ENCODE results near the gene TBC1D13. TPM values are rescaled to one million over a fixed set of nuclear protein-coding genes. Genes with fewer than 3 reads are reported as not detected.

TBC1D13 gene
- total and polyA plus RNA-seq, 7 experiments from 2014 or later: 18.6 to 43.5 (median 24.9) TPM

DNA sequence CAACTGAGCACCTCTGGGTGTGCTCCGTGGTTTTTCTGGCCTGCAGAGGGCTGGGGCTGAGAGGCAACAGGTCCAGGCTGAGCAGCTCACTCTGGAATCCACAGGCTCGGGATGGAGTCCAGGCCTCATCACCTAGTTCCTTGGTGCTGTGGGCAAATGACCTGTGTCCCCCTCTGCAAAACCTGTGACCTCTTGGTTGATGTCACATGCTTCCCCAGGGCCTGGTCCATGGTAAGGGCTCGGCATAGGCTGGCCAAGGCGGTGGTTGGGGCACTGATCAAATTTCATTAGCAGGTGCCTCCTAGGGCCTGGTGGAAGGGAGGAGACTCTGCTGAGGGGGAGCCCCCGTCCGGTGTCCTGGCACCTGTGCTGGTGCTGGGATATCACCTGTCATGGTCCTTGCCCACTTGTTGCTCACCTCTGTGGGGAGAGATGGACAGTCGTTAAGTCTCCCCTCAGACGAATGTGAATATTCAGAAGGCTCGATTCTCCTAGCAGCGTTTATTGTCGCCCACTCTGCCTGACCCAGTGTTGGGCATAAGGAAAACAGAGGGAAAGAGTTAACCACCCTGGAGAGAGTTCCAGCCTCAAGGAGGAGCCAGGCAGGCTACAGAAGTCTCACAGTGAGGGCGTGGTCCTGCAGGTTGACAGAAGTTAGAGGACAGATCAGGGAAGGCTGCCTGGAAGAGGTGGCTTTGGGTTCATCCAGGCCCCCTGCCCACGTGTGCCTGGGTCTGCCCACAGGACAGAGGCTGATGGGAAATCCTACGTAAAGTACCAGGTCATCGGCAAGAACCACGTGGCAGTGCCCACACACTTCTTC lies 34.7 kb downstream of the TBC1D13 start:
- peaks cover 0 to 10% (median 0%) of the 10 kb centered on the region in 5 donors for H3K36me3 Mint-ChIP-seq
- Histone ChIP-seq H3K27ac (ENCODE audit: low read depth, low read length) (no peak overlapping the region), H3K9me3 (ENCODE audit: control insufficient read depth in 2 of 3, low read length in 3 of 3) (no peaks in the 10 kb centered on the region), H3K36me3 (ENCODE audit: control insufficient read depth in 2 of 3, insufficient read depth in 3 of 3, low read length in 3 of 3) (peaks cover 6 to 55% (median 7%) of the 10 kb centered on the region in 3 experiments), H3K4me1 (ENCODE audit: control insufficient read depth in 2 of 2, insufficient read depth in 2 of 2, low read length in 2 of 2) (no peaks in the 10 kb centered on the region), H3K4me3 (ENCODE audit: low read length) (no peak overlapping the region), H3K27me3 (ENCODE audit: control insufficient read depth in 2 of 2, insufficient read depth in 2 of 2, low read length in 2 of 2) (no peaks in the 10 kb centered on the region)
- no peaks in the 10 kb centered on the region for H3K27me3 Mint-ChIP-seq
- ChIA-PET POLR2A (interaction anchor here (0.5 to 4.0 kb wide), 3 partner anchors 9 to 819 kb away, joined by 3 to 38 read pairs (median 3); partner anchors contain the start of gene SPOUT1), CTCF (no interaction called here)
- H3K4me1 Mint-ChIP-seq: peaks cover 7 to 29% (median 12%) of the 10 kb centered on the region in 7 donors
- H3K4me3 Mint-ChIP-seq: peak overlapping the region in 1 of 10 donors; percentile 80
- H3K27ac Mint-ChIP-seq: peak overlapping the region in 2 of 9 donors; percentile 31 to 38
- intact Hi-C loops (cut with micrococcal nuclease): no loop called here
- ATAC-seq: no peak
- DNase-seq: no peak
- H3K9me3 Mint-ChIP-seq: no peaks in the 10 kb centered on the region

DNA sequence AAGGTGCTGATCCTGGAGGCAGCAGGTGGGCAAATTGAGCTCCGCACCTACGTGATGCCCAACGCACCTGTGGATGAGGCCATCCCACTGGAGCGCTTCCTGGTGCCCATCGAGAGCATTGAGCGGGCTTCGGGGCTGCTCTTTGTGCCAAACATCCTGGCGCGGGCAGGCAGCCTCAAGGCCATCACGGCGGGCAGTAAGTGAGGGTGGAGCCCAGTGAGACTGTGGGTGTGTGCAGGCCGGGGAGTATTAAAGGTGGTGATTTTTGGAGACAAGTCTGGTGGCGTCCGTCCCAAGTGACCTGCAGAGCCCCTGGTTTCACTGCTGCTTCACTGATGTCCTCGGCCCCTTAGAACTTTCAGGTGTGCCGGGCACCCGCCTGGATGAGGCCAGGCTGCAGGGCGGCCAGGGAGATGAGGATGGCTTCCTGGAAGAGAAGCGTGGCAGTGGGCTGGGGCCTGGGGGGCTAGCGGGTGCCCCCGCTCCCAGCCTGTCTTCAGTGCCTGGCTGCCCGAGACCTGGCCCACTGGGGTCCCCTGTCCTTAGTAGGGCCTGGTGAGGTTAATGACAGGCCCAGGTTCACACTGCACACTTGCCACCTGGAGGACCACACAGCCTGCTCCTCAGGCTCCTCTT lies 35.5 kb downstream of the TBC1D13 start:
- Histone ChIP-seq H3K4me1 (ENCODE audit: control insufficient read depth in 2 of 2, insufficient read depth in 2 of 2, low read length in 2 of 2) (no peaks in the 10 kb centered on the region), H3K4me3 (ENCODE audit: low read length) (no peak overlapping the region), H3K27me3 (ENCODE audit: control insufficient read depth in 2 of 2, insufficient read depth in 2 of 2, low read length in 2 of 2) (no peaks in the 10 kb centered on the region), H3K9me3 (ENCODE audit: control insufficient read depth in 2 of 3, low read length in 3 of 3) (no peaks in the 10 kb centered on the region), H3K36me3 (ENCODE audit: control insufficient read depth in 2 of 3, insufficient read depth in 3 of 3, low read length in 3 of 3) (peaks cover 6 to 62% (median 7%) of the 10 kb centered on the region in 3 experiments), H3K27ac (ENCODE audit: low read depth, low read length) (no peak overlapping the region)
- intact Hi-C loops (cut with micrococcal nuclease): no loop called here
- Mint-ChIP-seq H3K4me1 (peaks cover 10 to 28% (median 14%) of the 10 kb centered on the region in 7 donors), H3K4me3 (no peak overlapping the region), H3K36me3 (peaks cover 0 to 10% (median 3%) of the 10 kb centered on the region in 5 donors), H3K27ac (peak overlapping the region in 2 of 9 donors; percentile 31 to 38), H3K9me3 (no peaks in the 10 kb centered on the region), H3K27me3 (no peaks in the 10 kb centered on the region)
- DNase-seq: no peak
- ChIA-PET POLR2A (no interaction called here), CTCF (no interaction called here)
- ATAC-seq: no peak

DNA sequence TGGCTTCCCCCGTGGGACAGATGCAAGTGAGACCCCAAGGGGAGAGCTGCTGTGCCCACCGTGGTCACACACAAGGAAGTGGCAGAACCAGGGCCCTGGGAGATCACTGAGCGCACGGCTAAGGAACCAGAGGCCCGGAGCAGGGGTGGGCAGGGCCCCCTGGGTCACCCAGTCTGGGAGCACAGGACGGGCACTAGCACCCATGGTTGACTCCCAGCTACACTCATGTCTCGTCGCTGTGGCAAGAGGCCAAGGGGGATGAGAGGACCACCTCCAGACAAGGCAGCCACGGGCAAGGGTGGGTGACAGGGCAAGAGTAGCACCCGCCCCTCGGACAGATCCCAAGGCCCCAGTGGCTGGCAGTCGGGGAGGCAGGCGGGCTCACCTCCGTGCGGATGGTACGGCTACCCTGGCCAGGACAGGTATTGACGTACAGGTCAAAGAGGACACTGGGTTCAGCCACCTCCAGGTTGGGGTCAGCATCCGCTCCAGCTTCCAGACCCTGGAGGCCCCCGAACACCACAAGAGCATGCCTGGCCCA lies 36.4 kb downstream of the TBC1D13 start:
- Histone ChIP-seq H3K36me3 (ENCODE audit: control insufficient read depth in 2 of 3, insufficient read depth in 3 of 3, low read length in 3 of 3) (peaks cover 6 to 63% (median 7%) of the 10 kb centered on the region in 3 experiments), H3K27ac (ENCODE audit: low read depth, low read length) (no peak overlapping the region), H3K9me3 (ENCODE audit: control insufficient read depth in 2 of 3, low read length in 3 of 3) (no peaks in the 10 kb centered on the region), H3K4me3 (ENCODE audit: low read length) (no peak overlapping the region), H3K27me3 (ENCODE audit: control insufficient read depth in 2 of 2, insufficient read depth in 2 of 2, low read length in 2 of 2) (no peaks in the 10 kb centered on the region), H3K4me1 (ENCODE audit: control insufficient read depth in 2 of 2, insufficient read depth in 2 of 2, low read length in 2 of 2) (peaks cover 0 to 3% of the 10 kb centered on the region in 2 donors)
- Mint-ChIP-seq H3K27ac (no peak overlapping the region), H3K4me1 (peaks cover 12 to 28% (median 16%) of the 10 kb centered on the region in 7 donors), H3K9me3 (no peaks in the 10 kb centered on the region), H3K4me3 (no peak overlapping the region), H3K27me3 (no peaks in the 10 kb centered on the region), H3K36me3 (peaks cover 0 to 10% (median 3%) of the 10 kb centered on the region in 5 donors)
- POLR2A ChIA-PET: no interaction called here
- intact Hi-C loops (cut with micrococcal nuclease): no loop called here
- CTCF ChIA-PET: no interaction called here
- DNase-seq (no peak), ATAC-seq (no peak)

DNA sequence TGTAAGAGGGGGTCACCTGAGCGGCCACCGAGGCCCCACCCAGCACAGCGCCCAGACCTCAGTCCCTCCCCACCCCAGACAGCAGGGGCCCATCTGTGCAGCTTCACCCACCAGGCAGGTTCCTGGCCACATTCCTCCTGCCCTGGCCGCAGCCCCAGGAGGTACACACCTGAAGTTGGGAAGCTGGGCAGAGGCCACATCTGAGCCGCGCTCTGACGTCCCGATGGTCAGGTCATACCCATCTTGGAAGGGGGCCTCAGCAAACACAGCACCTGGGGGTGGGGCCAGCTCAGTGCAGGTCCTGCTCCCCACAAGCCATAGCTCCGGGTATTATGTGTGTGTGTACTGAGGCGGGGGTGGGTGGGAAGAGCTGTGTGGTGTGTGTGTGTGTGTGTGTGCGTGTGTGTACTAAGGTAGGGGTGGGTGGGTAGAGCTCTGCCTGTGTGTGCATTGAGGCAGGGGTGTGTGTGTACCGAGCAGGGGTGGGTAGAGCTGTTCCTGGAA lies 36.9 kb downstream of the TBC1D13 start:
- Histone ChIP-seq H3K36me3 (ENCODE audit: control insufficient read depth in 2 of 3, insufficient read depth in 3 of 3, low read length in 3 of 3) (peaks cover 6 to 63% (median 7%) of the 10 kb centered on the region in 3 experiments), H3K27me3 (ENCODE audit: control insufficient read depth in 2 of 2, insufficient read depth in 2 of 2, low read length in 2 of 2) (no peaks in the 10 kb centered on the region), H3K27ac (ENCODE audit: low read depth, low read length) (no peak overlapping the region), H3K4me1 (ENCODE audit: control insufficient read depth in 2 of 2, insufficient read depth in 2 of 2, low read length in 2 of 2) (peaks cover 5 to 9% of the 10 kb centered on the region in 2 donors), H3K9me3 (ENCODE audit: control insufficient read depth in 2 of 3, low read length in 3 of 3) (no peaks in the 10 kb centered on the region), H3K4me3 (ENCODE audit: low read length) (no peak overlapping the region)
- Mint-ChIP-seq H3K4me3 (no peak overlapping the region), H3K9me3 (no peaks in the 10 kb centered on the region), H3K27ac (no peak overlapping the region), H3K4me1 (peaks cover 17 to 34% (median 21%) of the 10 kb centered on the region in 7 donors), H3K27me3 (no peaks in the 10 kb centered on the region), H3K36me3 (peaks cover 0 to 12% (median 3%) of the 10 kb centered on the region in 5 donors)
- ATAC-seq: no peak
- DNase-seq: no peak
- intact Hi-C loops (cut with micrococcal nuclease): no loop called here
- ChIA-PET POLR2A (no interaction called here), CTCF (no interaction called here)

DNA sequence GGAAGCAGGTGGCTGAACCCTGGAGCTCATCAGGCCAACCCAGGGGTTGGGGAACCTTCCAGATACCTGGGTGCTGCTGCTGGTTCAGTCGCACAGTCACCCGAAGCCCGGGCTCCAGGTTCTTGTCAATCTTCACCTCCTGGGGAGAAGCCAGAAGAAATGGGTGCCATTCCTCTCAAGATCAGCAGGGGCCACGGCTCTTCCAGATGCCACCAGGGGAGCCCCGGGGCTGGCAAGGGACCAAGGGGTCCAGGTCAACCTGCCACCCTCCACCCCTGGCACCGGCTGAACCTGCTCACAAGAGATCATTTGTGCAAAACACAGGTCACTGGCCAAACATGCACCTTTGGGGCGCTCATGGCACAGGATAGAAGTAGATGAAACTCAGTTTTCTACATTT lies 37.9 kb downstream of the TBC1D13 start:
- no peak overlapping the region for H3K27ac Mint-ChIP-seq
- Histone ChIP-seq H3K9me3 (ENCODE audit: control insufficient read depth in 2 of 3, low read length in 3 of 3) (no peaks in the 10 kb centered on the region), H3K36me3 (ENCODE audit: control insufficient read depth in 2 of 3, insufficient read depth in 3 of 3, low read length in 3 of 3) (peaks cover 6 to 68% (median 7%) of the 10 kb centered on the region in 3 experiments), H3K27ac (ENCODE audit: low read depth, low read length) (no peak overlapping the region), H3K27me3 (ENCODE audit: control insufficient read depth in 2 of 2, insufficient read depth in 2 of 2, low read length in 2 of 2) (no peaks in the 10 kb centered on the region), H3K4me3 (ENCODE audit: low read length) (no peak overlapping the region), H3K4me1 (ENCODE audit: control insufficient read depth in 2 of 2, insufficient read depth in 2 of 2, low read length in 2 of 2) (peaks cover 8 to 11% of the 10 kb centered on the region in 2 donors)
- peaks cover 0 to 12% (median 3%) of the 10 kb centered on the region in 5 donors for H3K36me3 Mint-ChIP-seq
- DNase-seq: no peak
- no peaks in the 10 kb centered on the region for H3K9me3 Mint-ChIP-seq
- POLR2A ChIA-PET: interaction anchor here (1.2 kb wide), 1 partner anchor 262 kb away, joined by 3 read pairs; no protein-coding TSS in a partner anchor
- H3K4me3 Mint-ChIP-seq: no peak overlapping the region
- no peaks in the 10 kb centered on the region for H3K27me3 Mint-ChIP-seq
- H3K4me1 Mint-ChIP-seq: peaks cover 17 to 34% (median 19%) of the 10 kb centered on the region in 7 donors
- CTCF ChIA-PET: interaction anchor here (0.5 kb wide), 1 partner anchor 256 kb away, joined by 3 read pairs; no protein-coding TSS in a partner anchor
- intact Hi-C loops (cut with micrococcal nuclease): no loop called here
- no peak for ATAC-seq

DNA sequence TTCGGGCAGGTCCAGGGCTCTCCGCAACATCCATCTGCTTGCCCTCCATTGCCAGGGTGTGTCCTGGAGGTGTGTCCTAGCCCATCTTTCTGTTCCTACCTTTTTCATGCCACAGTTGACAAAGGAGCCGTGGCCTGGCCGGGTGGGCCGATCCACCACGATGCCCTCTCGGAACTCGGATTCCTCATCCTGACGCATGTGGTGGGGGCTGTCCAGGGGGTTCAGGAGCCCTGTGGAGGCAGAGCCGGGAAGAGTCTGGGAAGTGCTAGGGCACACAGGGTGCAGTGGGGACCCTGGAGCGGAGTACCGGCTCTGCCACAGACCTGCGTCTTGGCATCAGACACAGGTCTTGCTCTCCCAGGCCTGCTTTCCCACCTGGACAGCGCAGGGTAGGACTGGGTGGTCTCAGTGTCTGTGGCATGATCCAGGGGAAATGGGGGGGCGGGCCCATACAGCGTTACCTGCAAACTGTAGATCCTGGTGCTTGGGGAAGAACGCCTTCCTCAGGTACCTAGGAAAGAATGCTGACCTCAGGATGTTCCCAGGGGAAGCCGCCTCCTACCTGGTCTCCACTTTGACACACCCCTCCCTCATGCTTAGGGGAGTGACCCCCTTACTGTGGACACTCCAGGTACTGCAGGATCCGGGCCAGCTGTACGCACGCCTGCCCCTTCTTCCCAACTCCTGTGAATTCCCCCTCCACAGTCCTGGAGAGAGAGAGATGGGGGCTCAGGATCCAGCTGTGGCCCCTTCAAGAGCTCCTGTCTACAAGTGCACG lies 39.1 kb downstream of the TBC1D13 start:
- ChIA-PET POLR2A (interaction anchor here (1.2 to 1.8 kb wide), 2 partner anchors 8 to 263 kb away, joined by 3 to 7 read pairs; partner anchors contain the start of gene ENDOG), CTCF (interaction anchor here (1.6 kb wide), 1 partner anchor 8 kb away, joined by 7 read pairs; the partner anchor contains the start of gene ENDOG)
- Histone ChIP-seq H3K4me1 (ENCODE audit: control insufficient read depth in 2 of 2, insufficient read depth in 2 of 2, low read length in 2 of 2) (peaks cover 8 to 15% of the 10 kb centered on the region in 2 donors), H3K9me3 (ENCODE audit: control insufficient read depth in 2 of 3, low read length in 3 of 3) (no peaks in the 10 kb centered on the region), H3K4me3 (ENCODE audit: low read length) (no peak overlapping the region), H3K36me3 (ENCODE audit: control insufficient read depth in 2 of 3, insufficient read depth in 3 of 3, low read length in 3 of 3) (peaks cover 6 to 68% (median 7%) of the 10 kb centered on the region in 3 experiments), H3K27ac (ENCODE audit: low read depth, low read length) (no peak overlapping the region), H3K27me3 (ENCODE audit: control insufficient read depth in 2 of 2, insufficient read depth in 2 of 2, low read length in 2 of 2) (no peaks in the 10 kb centered on the region)
- Mint-ChIP-seq H3K9me3 (no peaks in the 10 kb centered on the region), H3K4me3 (peak overlapping the region in 2 of 10 donors; percentile 20 to 25), H3K27me3 (no peaks in the 10 kb centered on the region), H3K4me1 (peaks cover 18 to 27% (median 22%) of the 10 kb centered on the region in 7 donors), H3K36me3 (peaks cover 0 to 12% (median 3%) of the 10 kb centered on the region in 5 donors), H3K27ac (peak overlapping the region in 3 of 9 donors; percentile 22 to 75 (median 33))
- DNase-seq: no peak
- intact Hi-C loops (cut with micrococcal nuclease): no loop called here
- ATAC-seq: no peak
